IPS-NIHi7 (cell line): ENCODE results near the gene ADNP.

Experiments used
- DNase-seq: peaks from one replicate; pipeline ENCODE4 v3.0.0; 2012; ENCODE audit warnings: mixed read lengths; ENCODE audit errors: extremely low spot score

Gene ADNP

DNA sequence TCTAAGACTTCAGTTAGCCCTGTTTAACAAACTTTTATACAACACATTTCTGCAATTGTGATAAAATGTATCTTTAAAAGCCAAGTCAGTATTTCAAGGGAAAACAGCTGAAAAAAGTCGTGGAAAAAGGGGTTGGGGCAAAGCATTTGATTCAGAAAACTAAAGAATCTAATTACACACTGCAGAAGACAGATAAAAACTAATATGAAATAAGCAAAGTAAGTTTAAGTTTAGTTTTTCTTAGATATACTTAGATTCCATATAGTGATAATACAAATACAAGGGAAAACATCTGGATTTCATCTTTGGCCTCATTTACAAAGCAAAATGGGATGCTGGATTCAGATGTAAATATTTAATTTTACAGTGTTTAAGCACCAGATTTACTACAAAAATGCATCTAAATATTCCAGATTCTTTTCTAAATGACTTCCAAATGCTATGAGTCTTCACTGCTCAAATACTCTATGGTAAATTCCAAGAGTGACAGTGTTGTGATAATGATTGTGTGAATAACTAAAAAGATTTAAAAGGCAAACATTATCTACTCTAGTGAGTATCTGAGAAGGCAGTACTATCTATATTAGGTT, 1.5 kb upstream of the ADNP start:
- no peak for DNase-seq

DNA sequence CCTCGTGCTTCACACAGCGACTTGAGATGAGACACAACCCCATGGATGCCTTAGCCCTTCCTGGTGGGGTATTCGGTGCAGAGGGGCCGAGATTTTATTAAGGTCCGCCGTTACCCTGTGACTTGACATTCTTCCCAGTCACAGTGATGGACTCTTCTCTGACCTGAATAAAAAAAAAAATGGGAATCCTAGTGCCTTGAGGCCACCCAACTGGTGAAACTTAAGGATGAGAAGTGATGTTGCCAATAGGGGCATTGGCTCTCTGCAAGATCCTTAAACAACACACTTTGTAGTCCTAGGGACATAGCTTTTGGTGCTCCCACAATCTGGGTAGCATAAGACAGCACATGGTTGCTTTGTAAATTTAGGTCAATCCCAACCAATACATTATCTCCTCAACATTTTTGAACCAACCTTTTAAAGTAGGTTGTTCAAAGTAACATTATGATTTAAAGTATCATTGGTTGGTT, 814 bp upstream of the ADNP start:
- DNase-seq = no peak

DNA sequence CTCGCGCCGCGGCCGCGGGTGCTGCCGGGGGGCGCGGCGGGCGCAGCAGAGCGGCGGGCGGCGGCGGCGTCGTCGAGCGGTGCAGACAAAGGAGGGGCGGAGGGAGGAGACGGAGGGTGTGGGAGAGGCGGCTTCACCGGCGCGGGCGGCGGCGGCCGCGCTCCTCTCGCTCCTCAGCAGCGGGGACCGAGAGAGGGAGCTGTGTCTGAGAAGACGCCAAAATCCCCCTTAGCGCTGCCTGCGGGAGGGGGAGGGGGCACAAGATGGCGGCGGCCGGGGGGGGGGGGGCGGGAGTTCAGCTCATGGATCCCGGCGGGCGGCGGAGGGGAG, 296 bp downstream of the ADNP start:
- DNase-seq = peak; percentile 64

DNA sequence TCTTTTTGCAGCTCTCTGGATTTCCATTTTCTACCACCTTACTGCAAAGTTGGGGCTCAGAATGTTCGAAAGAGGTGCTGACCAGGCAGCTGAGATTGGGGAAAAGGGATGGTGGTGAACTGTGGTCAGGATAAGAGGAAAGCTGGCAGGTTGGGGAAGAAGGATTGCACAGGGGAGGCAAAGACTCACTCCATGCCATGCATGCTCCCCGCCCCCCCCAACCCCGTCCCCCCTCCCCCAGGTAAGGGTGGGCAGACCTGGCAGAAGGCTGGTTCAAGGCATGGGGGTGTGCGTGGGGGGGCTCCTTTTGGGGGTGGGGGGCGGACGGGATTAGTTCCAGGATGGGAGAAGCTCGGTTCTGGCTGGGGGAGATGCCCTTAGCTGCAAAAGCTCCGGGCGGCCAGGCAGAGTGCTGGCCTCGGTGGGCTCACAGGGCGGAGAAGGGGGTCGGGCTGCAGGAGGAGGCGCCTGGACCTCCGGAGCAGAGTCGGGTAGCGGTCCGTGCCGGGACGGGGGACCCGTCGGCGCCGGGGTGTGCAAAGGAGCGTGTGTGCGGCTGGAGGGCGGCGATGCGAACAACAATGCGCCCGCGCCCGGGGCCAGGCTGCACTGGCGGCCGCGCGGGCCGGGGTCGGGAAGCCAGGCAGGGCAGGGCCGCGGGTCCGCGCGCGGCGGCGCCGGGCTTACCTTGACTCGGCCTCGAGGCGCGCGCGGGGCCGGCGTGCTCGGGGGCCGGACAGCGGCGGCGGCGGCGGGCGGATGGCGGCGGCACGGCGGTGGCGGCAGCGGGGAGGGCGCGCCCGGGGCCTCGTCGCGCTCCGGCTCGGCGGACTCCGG, 880 bp downstream of the ADNP start:
- no peak for DNase-seq

DNA sequence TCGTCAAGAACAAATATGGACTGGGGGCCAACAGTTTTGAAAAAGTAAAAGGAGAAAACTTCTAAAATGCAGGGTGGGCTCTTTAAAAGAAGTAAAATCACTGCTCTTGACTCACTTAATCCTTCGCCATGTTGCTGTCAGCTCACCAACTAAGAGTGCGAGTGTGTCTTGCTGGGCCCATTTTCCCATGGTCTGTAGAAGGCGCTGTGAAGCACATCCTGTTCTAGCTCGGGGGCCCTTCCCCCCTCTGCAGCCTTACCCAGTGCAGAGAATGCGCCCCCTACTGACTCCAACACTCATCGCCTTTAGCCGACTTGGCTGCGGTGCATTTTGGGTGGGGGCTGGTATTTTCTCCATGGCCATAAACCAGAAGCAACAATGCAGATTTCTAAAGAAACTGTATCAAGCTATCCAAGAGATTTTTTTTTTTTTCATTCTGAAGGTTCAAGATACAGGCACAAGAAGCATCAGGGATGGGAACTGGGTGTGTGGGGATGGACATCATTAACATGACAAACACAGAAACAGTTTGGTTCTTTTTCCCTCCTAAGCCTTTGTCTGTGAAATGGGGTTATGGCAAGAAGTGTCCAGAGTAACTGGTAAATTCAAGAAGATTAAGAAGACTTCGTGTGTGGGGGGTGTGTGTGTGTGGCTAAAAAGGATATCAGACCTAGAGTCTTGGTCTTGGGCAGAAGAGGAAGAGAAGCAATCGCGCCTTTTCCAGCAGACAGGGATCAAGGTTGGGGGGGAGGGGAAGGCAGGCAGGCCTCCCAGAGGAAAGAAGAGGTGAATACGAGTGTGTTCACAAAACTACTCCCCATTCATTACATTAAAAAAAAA, 1.7 kb downstream of the ADNP start:
- peak; percentile 85 for DNase-seq

DNA sequence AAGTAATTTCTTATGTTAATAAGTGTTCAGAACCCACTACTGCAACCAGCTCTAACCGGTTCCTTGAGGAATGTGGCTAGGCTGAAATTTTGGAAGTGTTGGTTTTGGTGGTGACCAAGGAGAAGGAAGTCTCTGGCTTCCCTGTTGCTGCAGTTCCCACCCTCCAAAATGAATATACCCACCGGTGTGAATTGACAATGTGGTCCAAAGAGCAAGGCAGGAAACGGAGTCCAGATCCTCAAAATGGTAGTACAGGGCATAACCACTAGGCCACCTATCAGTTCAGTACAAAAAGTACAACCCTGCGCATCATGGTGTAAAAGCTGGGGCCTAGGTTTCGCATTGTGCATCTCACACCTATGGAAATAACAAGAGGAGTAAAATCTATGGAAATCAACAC, 2.8 kb downstream of the ADNP start:
- no peak for DNase-seq

DNA sequence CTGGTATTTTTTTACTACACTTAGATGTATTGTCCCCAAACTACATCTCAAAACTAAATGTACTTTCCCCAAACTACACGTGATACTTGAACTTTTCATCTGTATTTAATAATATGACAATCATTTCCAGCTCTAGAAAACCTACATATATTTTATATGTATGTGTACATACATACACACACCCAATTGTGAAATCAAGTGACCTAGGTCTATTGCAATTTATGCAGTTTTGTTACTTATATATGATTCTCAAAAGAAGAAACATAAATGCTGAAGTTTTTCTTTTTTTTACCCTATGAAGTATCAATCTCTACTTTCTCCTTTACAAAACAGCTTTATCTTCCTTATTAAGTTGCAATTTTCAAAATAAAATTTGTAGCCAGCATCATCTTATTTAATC, 4.7 kb downstream of the ADNP start:
- no peak for DNase-seq

DNA sequence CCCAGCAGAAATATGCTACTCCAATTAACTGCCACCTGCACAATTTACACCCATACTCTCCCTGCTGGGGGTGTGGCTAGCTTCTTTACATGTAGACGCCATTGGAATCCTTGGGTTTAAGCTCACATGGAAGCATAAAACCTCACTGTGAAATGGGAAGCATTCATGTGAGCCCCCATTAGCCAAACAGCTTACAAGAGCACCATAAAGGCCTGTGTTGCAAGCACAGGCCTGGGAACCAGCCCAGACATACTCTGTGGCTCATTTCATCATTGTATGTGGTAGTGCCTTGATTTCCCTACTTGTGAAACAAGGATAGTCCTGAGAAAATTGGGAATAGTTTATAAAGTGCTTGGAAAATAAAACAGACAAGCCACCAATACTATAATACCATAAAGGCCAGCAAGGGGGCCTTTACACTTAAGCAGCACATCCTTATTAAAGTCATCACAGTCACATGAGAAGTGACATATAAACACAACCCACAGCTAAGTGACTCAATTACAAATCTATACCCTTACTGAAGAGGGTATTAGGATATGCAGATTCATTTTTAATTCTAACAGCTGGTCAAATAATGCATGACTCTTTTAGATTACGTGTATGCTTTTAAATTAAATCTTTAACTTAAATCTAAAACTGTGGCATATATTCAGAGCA, 6.8 kb downstream of the ADNP start:
- no peak for DNase-seq

DNA sequence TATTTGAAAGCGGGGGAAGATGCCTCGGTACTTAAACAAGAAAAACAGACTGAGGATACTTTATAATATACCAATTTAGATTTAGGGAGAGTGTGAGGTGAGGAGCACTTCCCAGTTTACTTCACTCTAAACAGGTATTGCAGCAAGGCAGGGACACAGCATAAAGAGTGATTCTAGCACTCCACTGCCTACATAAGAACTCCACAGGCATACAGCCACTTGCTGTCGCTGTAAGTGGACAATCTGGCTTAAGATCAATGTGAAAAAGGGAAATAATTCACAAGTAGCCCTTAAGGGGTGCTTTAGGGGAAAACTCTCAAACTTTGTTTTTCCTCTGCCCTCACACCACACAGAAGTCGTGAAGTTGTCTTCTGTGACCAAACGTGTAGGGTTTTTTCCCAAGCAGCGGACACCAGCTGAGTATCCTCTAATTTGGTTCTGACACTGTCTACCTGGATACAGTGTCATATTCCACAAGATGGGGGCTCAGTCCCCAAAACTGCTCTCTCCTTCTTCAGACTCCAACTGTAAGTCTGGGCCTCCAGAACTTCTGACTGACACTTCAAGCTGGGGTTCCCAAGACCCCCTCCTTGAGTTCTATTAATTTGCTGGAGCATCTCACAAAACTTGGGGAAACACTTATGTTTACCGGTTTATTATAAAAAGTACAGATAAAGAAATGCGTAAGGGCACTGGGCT, 9.3 kb downstream of the ADNP start:
- DNase-seq = no peak

DNA sequence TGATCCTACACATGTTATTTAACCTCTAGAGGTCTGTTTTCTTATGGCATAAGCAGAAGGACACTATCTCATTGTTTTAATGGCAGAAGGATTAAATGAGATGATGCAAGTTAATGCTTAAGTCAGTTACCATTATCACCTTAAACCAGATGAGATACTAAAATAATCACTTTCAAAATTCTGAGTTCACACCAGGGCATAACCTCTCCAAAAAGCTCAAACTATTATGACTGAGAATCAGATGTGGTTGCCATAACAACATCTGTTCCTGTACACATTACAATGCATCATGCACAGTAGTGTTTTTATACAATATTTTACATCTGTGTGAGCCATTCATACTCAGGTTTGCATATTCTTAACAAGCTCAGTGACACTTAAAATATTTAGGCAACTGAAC, 10.2 kb downstream of the ADNP start:
- no peak for DNase-seq

DNA sequence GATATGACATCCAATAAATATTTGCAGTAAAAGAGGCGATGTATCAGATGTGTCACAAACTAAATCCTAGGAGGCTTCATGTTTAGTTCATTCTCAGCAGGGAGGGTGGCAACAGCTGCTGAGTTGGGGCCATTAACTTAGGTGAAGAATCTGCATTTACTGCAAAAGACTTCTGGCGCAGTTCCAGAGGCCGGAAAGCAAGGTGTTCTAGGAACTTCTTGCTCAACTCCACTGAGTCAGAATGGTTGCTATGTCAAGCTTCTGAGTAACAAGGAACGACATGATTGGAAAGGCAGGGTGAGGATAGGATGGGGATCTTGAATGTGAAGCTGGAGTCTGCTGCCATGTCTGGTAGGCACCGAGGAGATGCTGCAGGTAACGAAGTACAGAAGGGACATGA, 11.7 kb downstream of the ADNP start:
- DNase-seq = no peak

DNA sequence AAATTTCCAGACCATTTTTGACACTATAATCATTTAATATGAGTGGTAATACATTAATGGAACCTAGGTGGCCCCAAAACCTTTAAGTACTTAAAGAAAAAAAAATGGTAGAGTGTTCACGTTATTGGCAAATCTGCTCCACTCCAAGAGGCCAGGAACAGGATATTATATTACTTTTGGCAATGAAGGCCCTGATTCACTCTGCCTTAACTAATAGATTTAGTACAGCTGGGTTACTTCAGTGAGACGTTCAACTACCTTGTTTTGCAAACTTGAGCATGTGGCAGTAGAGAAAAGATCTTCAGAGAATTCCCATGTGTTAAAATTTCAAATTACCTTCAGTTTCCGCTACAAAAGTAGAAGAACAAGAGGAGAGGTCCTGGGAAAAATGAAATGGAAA, 12.8 kb downstream of the ADNP start:
- DNase-seq = no peak

DNA sequence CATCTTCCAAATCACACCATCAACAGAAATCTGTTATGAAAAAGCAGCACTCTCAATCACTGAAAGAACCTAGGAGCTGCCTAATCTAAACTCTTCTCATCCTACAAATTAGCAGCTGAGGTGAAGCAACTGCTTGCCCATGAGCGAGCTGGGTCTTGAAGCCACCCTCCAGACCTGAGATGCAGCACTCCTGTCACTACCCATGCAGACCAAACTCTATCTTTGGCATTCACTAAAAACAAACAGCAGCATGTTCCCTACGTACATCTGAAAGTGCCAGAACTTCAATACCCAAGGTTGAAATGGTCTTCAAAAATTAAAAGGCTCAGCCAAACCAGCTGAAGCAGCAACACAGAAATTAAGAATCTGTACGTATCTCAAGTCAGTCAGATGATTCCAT, 14.3 kb downstream of the ADNP start:
- DNase-seq = no peak

DNA sequence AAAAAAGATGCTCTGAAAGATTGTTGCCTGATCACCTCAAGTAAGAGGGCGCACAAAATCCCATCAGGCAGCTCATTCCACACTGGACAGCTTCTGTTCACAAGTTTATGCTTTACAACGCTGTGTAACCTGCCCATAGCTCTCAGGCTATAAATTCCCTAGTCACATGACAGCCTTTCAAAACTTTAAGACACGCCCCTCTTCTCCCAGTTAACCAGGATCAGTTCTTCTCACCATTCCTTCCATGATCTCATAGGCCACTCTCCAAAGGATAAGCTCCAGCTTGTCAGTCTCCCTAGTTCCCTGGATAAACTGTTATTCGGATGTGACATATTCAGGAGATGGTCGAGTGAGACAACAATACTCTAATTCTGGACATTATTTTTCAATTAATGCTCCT, 15.0 kb downstream of the ADNP start:
- no peak for DNase-seq

DNA sequence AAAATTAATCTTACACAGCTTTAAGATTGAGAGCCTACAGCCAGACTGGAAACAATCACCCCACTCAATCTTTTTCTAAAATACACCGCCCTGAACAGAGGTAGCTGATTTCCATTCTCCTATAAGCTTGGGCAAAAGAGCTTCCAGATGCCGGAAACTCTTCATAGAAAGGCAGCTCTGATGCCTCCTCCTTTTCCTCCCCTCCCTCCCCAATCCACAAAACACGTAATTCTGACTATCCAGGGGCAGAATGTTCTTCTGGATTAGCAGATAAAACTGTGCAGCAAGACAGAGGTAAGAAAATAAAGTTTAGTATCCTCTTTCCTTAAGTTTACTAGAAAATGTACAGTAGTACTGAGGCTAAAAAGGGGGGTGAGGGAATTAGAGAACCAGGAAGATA, 15.8 kb downstream of the ADNP start:
- DNase-seq = no peak

DNA sequence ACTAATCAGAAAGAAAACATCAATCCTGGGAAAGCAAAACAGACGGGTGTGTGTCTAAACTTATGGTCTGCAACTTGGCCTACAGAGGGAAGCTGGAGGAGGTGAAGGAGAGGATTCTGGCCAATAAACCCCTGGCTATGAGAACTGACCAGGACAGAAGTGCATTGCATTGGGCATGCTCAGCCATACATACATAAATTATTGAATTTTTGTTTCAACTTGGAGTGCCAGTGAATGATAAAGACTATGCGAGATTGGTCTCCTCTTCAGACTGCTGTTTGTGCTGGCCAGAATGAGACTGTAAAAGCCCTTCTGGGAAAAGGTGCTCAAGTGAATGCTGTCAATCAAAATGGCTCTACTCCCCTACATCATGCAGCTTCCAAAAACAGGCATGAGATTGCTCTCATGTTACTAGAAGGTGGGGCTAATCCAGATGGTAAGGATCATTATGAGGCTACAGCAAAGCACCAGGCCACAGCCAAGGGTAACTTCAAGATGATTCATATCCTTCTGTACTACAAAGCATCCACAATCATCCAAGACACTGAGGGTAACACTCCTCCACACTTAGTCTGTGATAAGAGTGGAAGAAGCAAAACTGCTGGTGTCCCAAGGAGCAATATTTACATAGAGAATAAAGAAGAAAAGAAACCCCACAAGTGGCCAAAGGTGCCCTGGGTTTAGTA, 17.4 kb downstream of the ADNP start:
- no peak for DNase-seq

DNA sequence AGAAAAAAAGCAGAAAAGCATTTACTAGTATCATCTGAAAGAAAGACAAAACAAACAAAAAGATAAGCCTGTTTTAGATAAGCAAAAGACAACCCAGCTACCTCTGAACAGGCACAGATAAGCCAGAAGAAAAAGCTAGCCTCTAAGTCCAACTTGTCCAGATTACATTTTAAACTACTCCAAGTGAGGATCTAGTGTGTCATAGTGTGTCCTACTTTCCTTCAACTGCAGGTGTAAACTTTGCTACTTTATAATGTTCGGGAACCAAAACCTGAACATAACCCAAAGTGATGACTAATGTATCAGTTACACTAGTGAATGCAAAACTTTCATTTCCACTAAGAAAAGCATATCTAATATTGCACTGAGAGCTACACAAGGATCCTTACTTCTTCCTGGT, 19.5 kb downstream of the ADNP start:
- DNase-seq = no peak

DNA sequence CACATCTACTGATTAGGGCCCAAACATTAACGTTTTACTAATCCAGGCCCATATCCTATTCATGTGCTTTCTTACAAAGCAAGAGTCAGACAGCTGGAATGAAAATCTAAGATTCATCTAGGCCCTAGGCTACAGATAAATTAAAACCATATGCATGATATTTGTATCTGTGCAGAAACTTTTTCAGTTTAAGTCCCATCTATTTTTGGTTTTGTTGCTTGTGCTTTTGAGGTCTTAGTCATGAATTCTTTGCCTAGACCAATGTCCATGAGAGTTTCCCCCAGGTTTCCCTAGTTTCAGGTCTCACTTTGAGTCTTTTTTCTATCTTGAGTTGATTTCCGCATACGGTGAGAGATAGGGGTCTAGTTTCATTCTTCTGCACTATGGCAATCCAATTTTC, 20.2 kb downstream of the ADNP start:
- no peak for DNase-seq

DNA sequence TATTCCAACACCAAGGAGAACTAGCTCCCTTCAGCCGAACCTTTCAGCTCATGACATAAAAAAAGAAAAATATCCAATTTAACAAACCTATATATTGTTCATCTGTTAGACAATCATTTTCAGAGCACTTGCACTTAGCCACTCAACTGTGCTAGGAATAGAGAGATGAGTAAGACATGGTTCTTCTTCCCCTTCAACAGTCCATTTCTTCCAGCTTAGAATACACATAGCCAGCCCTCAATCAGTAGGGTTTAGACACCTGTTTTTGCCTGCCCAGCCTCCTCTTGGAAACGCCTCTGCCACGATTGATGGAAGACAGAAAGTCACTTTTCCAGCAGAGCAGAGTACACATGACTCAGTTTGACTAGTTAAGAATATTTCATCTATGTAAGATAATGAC, 21.8 kb downstream of the ADNP start:
- DNase-seq = no peak

DNA sequence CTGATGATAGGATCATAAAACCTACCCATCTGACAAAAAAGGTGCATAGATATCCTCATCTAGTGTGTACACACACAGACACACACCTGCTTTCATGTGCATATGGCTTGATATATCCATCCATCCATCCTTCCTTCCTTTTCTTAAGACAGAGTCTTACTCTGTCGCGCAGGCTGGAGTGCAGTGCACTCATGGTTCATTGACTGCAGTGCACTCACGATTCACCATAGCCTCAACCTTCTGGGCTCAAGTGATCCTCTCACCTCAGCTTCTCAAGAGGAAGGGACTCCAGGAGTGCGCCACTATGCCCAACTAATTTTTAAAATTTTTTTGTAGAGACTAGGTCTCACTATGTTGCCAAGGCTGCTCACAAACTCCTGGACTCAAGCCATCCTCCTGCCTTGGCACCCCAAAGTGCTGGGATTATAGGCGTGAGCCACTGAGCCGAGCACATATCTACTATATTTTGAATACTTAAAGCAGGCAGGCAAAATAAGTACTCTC, 27.1 kb downstream of the ADNP start:
- no peak for DNase-seq
